ENCODE data around the gene TMEM150B.

GRCh38 chr19:55316646-55317045, 8.5 kb downstream of the TMEM150B start:
- TF ChIP-seq CTCF (IDR thresholded peaks at IDR 0.05) (no peak), POLR2A (IDR thresholded peaks at IDR 0.05) (no peak), EP300 (IDR thresholded peaks at IDR 0.05) (no peak)
